NCI-H2196 treated with DMSO at 0.1 percent for 48 hours (cell line): Measurements from ENCODE around the gene PRKAR1A.
"Not testable (repeated sequence)": the region's sequence is repeated elsewhere in the genome, so short reads cannot be mapped to it uniquely, and the experiment has no call there.

Source experiments
- DNase-seq: peaks from one replicate; lab custom pipeline; 2025; ENCODE audit not compliant: unreplicated experiment; lab: John Stamatoyannopoulos, UW

Gene PRKAR1A

DNA sequence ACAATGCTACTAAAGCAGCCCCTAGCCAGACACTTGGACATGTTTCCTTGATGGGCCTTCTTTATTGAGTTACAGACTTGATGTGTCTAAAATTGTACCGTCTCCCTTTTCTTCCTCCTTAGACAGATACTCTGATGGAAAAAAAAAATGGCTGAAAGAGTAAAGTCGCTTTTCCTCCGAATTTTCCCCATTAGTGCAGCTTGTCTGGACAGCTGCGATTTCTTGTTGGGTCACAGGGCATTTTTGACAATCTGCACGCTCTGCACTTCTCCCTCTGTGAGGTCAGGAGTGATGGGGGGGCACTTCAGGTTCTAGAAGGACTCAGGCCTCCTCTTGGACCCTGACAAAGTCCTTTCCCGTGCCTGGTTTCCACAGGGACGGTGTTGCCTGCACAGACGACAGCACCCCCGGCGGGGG, 968 bp upstream of the PRKAR1A start:
- DNase-seq, result no peak

DNA sequence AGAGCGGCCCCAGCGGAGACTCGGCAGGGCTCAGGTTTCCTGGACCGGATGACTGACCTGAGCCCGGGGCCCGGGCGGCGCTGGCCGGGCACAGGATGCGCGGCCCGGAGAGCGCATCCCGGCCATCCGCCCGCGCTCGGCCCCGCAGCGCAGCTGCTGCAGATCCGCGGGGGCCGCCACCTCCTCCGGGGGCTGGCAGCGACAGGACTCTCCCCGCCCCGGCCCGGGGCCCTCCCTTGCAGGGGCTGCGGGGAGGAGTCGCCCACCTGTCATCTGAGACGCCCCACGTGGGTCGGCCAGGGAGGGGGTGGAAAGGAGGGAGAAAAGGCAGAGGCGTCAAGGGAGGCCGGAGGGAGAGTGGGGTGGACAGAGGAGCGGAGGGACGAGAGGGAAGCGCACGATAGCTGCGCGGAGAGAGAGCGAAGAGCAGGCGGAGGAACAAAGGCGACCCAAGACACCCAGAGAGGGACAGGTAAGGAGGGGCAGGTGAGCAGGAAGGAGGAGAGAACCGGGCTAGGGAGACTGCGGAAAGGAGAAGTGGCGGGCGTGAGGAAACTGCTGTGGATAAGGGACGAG, 471 bp upstream of the PRKAR1A start:
- DNase-seq, result peak; percentile 89

DNA sequence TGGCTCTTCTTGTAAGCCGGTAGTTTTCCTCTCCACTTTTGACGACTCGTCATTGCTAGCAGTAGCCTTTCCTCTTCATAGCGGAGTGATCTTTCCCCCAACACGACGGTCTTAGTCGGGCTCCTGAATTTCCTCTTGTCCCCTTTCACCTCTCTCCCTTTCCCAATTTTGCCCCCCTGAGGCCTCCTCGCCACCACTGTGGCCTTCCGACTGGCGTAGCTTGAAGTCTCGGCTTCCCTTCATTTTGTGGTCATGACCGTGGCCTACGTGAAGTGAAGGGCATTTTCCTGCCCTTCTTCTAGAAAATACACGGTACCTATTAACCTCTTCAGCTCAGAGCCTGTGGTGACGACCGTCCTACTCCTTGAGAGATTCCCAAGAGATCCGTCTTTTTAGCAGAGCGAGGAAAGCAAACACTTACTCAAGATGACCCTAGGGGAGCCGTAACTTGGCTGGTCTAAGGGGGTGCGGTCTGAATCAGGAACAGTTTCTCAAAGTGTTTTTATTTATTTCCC, 787 bp downstream of the PRKAR1A start:
- DNase-seq, result no peak

DNA sequence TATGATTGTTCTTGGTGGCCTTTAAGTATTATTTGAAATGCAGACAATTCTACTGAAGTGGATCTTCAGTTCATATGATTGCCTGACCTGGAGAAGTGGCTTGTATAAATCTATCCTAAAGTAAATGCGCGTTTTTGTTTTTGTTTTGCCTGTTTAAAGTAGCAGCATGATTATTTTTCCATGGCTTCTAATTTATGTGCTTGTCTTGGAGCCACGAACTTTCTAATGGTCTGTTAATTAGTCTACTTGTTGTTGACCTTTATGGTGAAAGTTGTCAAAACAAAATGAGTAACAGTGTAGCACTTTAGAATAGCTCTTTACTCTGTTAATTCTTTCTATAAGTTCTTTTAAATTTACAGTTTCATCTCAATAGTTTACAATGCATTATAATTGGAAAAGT, 1.7 kb downstream of the PRKAR1A start:
- no peak for DNase-seq

DNA sequence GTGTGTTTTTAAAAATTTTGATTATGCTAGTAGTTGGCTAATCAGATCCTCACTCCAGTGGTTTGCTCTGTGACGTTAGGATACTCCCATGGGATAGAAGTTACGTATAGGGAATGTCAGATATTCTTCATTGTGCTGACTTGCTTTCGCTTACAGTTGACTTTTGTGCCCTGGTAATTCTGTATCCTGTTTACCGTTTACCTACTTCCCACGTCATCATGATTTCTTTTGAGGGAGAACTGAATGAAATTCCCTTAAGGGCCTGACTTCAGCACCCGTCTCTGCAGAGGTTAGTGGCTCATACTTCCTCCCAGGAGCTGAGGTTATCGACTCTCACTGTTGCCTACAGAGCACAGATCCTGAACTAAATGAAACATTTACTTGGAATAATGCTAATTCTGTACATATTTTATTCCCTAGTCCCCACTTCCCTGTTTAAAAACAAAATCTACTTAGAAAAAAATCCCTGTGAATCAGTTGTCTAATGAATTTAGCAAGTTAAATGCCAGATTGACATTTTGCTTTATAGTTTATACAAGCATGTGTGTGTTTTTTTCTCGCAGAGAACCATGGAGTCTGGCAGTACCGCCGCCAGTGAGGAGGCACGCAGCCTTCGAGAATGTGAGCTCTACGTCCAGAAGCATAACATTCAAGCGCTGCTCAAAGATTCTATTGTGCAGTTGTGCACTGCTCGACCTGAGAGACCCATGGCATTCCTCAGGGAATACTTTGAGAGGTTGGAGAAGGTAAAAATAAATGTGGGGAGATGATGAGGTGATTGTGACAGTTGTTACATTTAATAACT, 2.8 kb downstream of the PRKAR1A start:
- no peak for DNase-seq

DNA sequence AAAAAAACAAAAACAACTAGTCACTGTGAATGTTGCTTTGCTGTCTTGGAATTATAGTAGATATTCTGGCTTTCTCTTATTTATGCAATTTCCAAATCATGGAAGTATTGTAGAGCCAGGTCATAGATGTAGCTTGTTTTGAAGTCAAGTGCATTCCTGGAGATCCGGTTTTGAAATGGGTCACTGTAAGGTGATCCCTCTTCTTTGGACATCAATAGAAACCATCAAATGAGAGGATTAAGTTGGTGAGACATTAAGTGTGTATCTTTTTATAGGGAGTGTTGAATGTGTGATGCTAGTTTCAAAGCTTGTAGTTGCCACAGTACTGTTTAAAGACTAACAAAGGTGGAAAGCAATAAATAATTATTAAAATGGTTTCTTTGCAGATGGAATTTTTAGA, 4.5 kb downstream of the PRKAR1A start:
- no peak for DNase-seq

DNA sequence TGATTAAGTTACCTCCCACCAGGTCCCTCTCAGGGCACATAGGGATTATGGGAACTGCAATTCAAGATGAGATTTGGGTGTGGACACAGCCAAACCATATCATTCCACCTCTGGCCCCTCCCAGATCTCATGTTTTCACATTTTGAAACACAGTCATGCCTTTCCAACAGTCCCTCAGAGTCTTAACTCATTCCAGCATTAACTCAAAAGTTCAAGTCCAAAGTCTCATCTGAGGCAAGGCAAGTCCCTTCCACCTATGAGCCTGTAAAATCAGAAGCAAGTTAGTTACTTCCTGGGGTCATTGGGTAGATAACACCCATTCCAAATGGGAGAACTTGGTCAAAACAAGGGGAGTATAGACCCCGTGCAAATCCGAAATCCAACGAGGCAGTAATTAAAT, 5.4 kb downstream of the PRKAR1A start:
- DNase-seq, result not testable (repeated sequence)

DNA sequence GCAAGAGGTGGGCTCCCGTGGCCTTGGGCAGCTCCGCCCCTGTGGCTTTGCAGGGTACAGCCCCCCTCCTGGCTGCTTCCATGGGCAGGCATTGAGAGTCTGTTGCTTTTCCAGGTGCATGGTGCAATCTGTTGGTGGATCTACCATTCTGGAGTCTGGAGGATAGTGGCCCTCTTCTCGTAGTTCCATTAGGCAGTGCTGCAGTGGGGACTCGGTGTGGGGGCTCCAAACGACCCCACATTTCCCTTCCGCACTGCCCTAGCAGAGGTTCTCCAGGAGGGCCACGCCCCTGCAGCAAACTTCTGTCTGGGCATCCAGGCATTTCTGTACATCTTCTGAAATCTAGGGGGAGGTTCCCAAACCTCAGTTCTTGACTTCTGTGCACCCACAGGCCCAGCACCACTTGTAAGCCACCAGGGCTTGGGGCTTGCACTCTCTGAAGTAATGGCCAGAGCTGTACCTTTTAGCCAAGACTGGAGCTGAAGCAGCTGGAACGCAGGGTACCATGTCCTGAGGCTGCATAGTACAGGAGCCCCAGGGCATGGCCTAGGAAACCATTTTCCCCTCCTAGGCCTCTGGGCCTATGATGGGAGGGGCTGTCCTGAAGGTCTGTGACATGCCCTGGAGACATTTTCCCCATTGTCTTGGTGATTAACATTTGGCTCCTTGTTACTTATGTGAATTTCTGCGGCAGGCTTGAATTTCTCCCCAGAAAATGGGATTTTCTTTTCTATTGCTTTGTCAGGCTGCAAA, 6.0 kb downstream of the PRKAR1A start:
- no peak for DNase-seq

DNA sequence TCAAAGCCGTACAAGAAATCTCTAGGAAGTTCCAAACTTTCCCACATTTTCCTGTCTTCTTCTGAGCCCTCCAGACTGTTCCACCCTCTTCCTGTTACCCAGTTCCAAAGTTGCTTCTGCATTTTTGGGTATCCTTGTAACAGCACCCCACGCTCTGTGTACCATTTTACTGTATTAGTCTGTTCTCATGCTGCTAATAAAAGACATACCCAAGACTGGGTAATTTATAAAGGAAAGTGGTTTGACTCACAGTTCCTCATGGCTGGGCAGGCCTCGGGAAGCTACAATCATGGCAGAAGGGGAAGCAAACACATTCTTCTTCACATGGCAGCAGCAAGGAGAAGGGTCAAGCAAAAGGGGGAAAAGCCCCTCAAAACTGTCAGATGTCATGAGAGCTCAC, 6.8 kb downstream of the PRKAR1A start:
- DNase-seq, result not testable (repeated sequence)

DNA sequence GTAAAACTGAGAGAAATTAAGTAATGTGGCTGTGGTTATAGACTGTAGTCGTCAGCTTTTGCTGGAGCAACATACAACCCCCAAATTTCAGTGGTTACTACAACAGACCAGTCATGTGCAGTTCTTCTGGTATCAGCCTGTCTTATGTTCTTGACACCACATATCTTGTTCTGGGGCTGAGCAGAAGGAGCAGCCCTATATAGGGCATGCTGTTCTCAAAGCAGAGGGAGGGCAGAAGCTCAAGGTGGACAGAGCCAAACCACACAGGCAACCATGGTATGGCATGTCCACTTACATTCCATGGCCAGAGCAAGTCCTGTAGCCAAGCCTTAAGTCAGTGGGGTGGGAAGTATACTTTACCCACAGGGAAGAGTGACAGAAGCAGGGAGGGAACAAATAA, 7.7 kb downstream of the PRKAR1A start:
- DNase-seq, result no peak

DNA sequence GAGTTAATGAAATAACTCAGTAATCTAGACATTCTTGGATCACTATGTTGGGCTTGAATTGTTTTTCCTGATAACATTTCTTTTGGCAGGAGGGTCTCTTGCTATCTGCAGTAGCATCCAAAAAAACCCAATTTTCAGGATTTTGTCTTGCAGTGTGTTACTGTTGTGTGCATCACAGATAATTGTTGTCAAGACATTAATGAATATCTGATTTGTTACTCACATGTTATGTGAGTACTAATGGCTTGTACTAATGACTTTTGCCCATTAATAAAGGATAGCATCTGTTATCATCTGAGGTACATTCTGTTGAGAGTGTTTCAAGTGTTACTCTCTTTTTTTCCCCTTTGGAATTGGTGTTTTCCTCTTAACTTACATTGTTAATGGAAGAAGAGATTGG, 10.0 kb downstream of the PRKAR1A start:
- DNase-seq, result no peak

DNA sequence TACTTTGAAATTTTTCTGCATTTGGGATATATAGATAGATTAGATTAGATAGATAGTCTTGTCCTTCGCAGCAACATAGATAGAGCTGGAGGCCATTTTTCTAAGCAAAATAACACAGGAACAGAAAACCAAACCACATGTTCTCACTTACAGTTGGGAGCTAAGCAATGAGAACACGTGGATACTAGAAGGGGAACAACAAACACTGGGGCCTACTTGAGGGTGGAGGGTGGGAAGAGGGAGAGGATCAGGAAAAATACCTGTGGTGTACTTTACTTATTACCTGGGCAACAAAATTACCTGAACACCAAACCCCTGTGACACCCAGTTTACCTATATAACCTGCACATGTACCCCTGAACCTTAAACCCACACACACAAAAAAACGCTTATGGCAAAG, 14.3 kb downstream of the PRKAR1A start:
- DNase-seq, result no peak

DNA sequence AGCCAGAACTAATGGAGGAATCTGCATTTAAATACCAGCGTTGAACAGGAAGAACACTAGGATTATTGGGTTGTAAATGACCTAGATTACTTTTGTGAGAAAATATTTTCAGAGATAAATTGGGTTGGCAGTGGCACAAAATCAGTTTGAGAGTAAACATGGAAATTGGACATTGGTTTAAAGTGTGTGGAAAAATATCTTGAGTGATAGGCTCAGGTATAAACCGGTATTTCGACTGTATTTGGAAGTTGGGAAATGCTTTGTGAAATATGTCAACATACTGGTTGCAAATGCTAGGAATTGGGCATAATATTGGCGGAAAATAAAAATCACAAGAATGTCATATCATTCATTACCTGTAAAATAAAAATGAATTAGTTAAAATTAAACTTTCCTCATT, 15.1 kb downstream of the PRKAR1A start:
- DNase-seq, result no peak

DNA sequence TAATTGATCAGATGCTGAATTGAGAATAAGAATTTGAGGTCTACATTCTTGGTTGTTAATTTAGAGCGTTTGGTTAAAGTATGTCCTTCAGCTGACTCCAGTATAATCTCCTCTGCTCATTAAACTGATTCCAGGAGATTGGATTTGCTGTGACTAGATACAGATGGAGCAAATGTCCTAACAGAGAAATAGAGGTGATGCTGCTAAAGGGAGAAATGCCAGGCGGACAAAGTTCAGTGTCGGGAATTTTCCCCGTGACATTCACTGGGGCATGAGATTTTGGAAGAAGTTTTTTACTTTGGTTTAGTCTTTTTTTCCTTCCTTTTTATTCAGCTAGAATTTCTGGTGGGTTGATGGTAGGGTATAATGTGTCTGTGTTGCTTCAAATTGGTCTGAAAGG, 19.0 kb downstream of the PRKAR1A start:
- DNase-seq, result no peak

DNA sequence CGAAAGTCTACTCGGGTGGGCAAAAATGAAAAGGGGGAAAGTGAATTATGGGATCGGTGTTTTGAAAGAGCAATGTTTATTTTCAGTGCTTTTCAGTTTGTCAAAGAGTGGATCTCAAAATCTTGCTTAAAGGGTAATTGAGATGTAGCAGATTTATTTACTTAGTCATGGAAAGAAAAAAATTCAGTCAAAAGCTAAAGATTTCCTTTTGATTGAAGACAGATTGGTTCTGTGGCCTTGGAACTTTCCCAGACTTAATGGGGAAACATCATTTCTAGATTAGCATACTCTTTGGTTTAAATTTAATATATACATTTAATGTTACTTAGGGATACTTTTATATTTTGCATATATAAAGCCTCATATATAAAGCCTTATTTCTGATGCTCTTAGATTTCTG, 20.6 kb downstream of the PRKAR1A start:
- DNase-seq, result no peak

DNA sequence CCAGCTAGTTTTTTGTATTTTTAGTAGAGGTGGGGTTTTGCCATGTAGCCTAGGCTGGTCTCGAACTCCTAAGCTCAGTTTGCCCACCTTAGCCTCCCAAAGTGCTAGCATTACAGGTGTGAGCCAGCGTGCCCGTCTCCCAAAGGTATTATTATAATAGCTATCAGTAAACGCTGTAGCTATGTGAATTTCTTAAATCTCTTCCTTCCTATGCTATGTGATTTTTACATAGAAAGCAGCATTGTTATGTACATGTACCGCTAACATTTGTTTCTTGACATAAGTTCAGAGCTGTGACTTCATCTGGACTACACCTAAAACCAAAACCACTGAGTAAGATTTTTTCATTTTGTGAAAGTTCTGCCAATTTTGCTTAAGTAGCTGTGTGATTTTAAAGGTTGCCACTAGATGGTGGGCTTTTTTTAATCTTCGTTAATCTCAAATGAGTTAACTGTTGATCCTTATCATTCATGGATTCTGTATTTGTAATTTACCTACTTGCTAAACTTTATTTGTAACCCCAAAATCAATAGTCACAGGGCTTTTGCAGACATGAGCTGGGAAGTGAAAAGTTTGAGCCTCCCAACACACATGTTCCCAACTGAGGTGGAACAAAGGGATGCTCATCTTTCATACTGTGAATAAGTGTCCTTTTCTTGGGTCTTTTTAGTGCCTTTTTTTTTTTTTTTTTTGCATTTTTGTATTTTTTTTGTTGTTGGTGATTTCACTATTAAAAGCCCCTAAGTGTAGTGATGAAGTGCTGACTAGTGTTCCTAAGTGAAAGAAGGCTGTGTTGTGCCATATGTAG, 21.9 kb downstream of the PRKAR1A start:
- DNase-seq, result no peak

DNA sequence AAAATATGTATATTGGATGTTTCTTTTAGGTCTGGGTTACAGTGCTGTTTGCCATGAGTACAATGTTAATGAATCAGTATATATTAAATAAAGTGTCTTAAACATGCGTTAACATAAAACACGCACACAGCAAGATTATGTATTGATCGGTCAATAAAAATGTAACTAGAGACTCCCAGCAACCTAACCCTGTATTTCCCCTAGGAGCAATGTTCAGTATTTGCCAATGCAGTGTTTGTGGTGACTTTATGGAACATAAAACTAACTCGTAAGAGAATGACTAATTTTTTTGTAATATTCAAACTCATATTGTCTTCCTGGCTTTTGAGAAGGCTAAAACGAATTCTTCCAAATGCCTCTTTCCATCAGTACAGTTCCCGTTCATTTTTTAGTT, 22.5 kb downstream of the PRKAR1A start:
- DNase-seq, result no peak

DNA sequence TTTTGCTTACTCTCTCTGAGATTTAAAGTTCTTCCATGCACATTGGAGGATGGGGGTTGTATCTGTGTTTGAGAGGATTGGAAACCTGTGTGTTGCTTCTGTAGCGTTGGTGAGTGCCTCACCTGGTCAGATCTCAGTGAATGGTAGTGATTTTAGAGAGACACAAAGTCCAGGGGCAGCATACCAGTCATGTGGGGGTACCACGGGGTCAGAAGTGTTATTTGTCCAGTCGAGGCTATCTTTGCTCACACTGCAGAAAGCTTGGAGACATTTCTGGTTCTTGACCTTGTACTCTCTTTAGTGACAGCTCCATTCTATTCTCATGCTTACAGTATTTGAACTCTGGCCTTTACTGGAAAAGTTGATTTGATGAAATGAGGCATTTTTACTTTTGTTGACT, 23.7 kb downstream of the PRKAR1A start:
- DNase-seq, result no peak

DNA sequence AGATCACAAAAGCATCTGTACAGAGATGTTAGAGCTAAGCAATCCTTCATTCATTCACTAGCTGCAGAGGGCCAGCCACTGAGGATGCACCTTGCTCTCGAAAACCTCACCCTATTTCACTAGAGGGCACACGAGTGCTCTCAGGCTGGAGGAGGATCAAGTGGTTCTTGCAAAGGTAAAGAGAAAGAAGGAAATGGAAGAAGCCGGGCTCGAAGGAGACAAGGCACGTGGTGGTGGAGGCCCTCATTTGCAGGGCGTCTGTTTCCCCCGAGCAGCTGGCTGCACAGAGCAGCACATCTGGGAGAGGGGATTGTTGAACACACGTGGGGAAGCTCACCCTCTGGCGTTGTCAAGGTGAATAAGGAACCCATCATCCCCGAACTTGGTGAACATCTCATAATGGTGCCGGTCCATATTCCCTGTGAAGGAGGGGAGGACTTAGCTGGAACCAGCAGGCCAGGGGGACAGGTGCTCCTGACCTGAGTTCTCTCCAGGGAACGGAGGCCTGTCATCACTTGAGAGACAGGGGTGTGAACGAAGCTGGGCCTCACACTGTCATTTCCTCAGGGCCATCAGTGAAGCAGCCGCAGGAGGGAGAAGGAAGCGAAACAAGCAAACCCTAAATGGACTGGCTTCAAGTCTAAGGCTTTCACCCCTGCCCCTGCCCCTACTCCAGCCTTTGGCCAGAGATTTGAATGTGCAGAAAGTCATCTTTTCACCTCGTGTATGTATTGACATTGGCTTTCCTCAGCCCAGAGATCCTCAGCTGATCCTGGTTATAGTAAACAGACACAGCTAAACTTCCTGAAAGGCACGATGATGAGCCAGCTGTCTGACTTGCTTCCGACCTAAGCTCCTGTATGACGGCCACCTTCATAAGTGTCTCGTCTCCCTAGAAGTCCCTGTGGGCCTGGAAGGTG, 27.6 kb downstream of the PRKAR1A start:
- DNase-seq, result no peak

DNA sequence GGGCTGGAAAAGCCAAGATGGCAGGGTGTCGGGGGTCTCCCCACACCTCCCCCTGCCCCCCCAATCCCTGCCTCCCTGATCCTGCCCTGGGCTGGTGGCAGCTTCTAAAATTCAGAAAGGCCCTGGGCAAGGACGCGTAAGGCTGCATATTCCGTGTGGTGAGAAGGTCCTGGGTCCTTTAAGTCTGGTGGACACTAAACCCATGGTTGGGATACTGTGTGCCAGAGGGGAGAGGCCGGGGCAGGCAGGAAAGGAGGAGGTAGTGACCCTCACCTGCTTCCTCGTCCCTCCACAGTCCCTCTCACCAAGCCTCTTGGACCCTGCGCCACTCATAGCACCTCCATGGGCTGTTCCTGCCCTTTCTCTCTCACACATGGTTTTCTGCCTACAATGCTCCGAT, 28.8 kb downstream of the PRKAR1A start:
- no peak for DNase-seq
